Measurements from ENCODE around the gene CD59. TPM values are rescaled to one million over a fixed set of nuclear protein-coding genes. Genes with fewer than 3 reads are reported as not detected.

Gene CD59
- total and polyA plus RNA-seq, 2 of the 13 experiments (the other 11 are each of a cell fraction or from before 2014, with no cell fraction given): 127 to 289 TPM

GRCh38 chr11:33674035-33674814 lies 62.0 kb downstream of the CD59 start:
- in situ Hi-C loops (cut with HindIII; ENCODE audit: extremely low pct_ligation_motif_present, low pct_unique_long_range_greater_than_20kb) (no loop called here), intact Hi-C loops (cut with micrococcal nuclease; ENCODE audit: unreplicated experiment) (no loop called here)
- ChIA-PET POLR2A (no interaction called here), CTCF (ENCODE audit: low intra/inter-chr PET ratio, low total read pairs) (no interaction called here)
- BruUV-seq (replicated peaks): no TSS peak
- H3K4me3 ChIP-seq (replicated peaks in 1 of 3; ENCODE audit: insufficient read depth in 1 of 3, low read depth in 2 of 3, low read length in 3 of 3): no peak overlapping the region
- H3K36me3 ChIP-seq (replicated peaks in 1 of 2; ENCODE audit: control insufficient read depth in 1 of 2, insufficient read depth in 2 of 2, low read length in 2 of 2): no peaks in the 10 kb centered on the region
- WGBS (ENCODE audit: low lambda C conversion rate): no CpG with 5 or more reads among the region's 3 CpGs
- no peak overlapping the region for H2AFZ ChIP-seq (ENCODE audit: low read length)
- no peaks in the 10 kb centered on the region for H3K4me1 ChIP-seq (ENCODE audit: insufficient read depth, low read length)
- no peak for DNase-seq (ENCODE audit: low spot score)
- no peak overlapping the region for H3K9ac ChIP-seq (ENCODE audit: insufficient read depth, low read depth, low read length)
- no peaks in the 10 kb centered on the region for H3K9me3 ChIP-seq (ENCODE audit: low read length)
- no peak overlapping the region for H3K27ac ChIP-seq (ENCODE audit: extremely low read length, insufficient read depth, low read length)
- H3K27me3 ChIP-seq (ENCODE audit: control insufficient read depth in 1 of 2, insufficient read depth in 2 of 2, low read length in 2 of 2): peaks cover 2 to 5% of the 10 kb centered on the region in 2 experiments; a peak in 3 of 5 replicates
- no peak overlapping the region for H3K4me2 ChIP-seq (ENCODE audit: low read depth, low read length)
- H3K79me2 ChIP-seq (ENCODE audit: insufficient read depth, low read length): no peaks in the 10 kb centered on the region
- no peak for FAIRE-seq
- H4K20me1 ChIP-seq (ENCODE audit: insufficient read depth, low read length): no peaks in the 10 kb centered on the region
- no peak for TF ChIP-seq RBM22 (optimal IDR thresholded peaks at IDR 0.05; ENCODE audit: low read length)
- TF ChIP-seq FOXK1 (CRISPR knock-in tag; IDR thresholded peaks at IDR 0.05; ENCODE audit: borderline replicate concordance, low read depth): no peak
- TF ChIP-seq, protein P1, sequence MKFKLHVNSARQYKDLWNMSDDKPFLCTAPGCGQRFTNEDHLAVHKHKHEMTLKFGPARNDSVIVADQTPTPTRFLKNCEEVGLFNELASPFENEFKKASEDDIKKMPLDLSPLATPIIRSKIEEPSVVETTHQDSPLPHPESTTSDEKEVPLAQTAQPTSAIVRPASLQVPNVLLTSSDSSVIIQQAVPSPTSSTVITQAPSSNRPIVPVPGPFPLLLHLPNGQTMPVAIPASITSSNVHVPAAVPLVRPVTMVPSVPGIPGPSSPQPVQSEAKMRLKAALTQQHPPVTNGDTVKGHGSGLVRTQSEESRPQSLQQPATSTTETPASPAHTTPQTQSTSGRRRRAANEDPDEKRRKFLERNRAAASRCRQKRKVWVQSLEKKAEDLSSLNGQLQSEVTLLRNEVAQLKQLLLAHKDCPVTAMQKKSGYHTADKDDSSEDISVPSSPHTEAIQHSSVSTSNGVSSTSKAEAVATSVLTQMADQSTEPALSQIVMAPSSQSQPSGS (CRISPR knock-in tag; IDR thresholded peaks at IDR 0.05): no peak
- TF ChIP-seq ZBTB42 (CRISPR knock-in tag; IDR thresholded peaks at IDR 0.05): no peak
- no peak for TF ChIP-seq ETV6 (CRISPR knock-in tag; conservative IDR thresholded peaks at IDR 0.05)
- no peak for TF ChIP-seq REXO4 (CRISPR knock-in tag; IDR thresholded peaks at IDR 0.05; ENCODE audit: borderline replicate concordance)
- TF ChIP-seq, protein P2, sequence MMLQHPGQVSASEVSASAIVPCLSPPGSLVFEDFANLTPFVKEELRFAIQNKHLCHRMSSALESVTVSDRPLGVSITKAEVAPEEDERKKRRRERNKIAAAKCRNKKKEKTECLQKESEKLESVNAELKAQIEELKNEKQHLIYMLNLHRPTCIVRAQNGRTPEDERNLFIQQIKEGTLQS (CRISPR knock-in tag; IDR thresholded peaks at IDR 0.05): no peak
- no peak for TF ChIP-seq ONECUT2 (CRISPR knock-in tag; IDR thresholded peaks at IDR 0.05)
- no peak for TF ChIP-seq ZNF737 (CRISPR knock-in tag; IDR thresholded peaks at IDR 0.05; ENCODE audit: borderline replicate concordance)
- no peak for ATAC-seq

Measured in HepG2 (cell line).